Peyer's patch (tissue), 4 donors: ENCODE results near the gene IKZF2. TPM values are rescaled to one million over a fixed set of nuclear protein-coding genes. Genes with fewer than 3 reads are reported as not detected.

ENCODE experiments used
- DNase-seq, 3 donors: peaks; one replicate each; pipeline ENCODE4 v3.0.0-alpha.2; 2017 to 2019
- H3K27ac ChIP-seq, 4 donors: fragments of 200-600 bp; sonication (generic); one replicate each; pipeline ENCODE4 v1.5.1; 2016 to 2019
- H3K27me3 ChIP-seq, 2 donors: fragments of 200-600 bp; sonication (generic); one replicate each; pipeline ENCODE4 v1.5.1; 2019
- H3K36me3 ChIP-seq, 3 donors: fragments of 200-600 bp; sonication (generic); one replicate each; pipeline ENCODE4 v1.5.1; 2016 to 2019
- H3K4me1 ChIP-seq, 4 donors: fragments of 200-600 bp; sonication (generic); one replicate each; pipeline ENCODE4 v1.5.1; 2016 to 2019
- H3K4me3 ChIP-seq, 4 donors: fragments of 200-600 bp; sonication (generic); 1 replicate in 3 of 4; 2 replicates in 1 of 4; pipeline ENCODE4 v1.5.1; 2016 to 2019; ENCODE audit warnings: mild to moderate bottlenecking in 1 of 4
- H3K9me3 ChIP-seq, 4 donors: fragments of 200-600 bp; sonication (generic); one replicate each; pipeline ENCODE4 v1.5.1; 2016 to 2019; ENCODE audit warnings: mild to moderate bottlenecking in 1 of 4
- CTCF ChIP-seq, 6 experiments: fragments of 450-650 bp in 4 of 6; fragments of 200-600 bp in 2 of 6; sonication (generic) in 1 of 6; IDR thresholded peaks; one replicate each; pipeline ENCODE4 v1.5.1; 2017 to 2019; ENCODE audit warnings: antibody characterized with exemption in 6 of 6, mild to moderate bottlenecking in 3 of 6, moderate library complexity in 1 of 6
- POLR2A ChIP-seq, 2 donors: fragments of 450-650 bp; IDR thresholded peaks; one replicate each; pipeline ENCODE4 v1.5.1; 2017; ENCODE audit warnings: antibody characterized with exemption in 2 of 2, mild to moderate bottlenecking in 2 of 2, moderate library complexity in 2 of 2
- total RNA-seq, 4 donors: library from RNA; depleted of rRNA; stranded (reverse); fragments of >200 nt; gene quantifications; one replicate each; pipeline ENCODE4 v1.1.0, GENCODE V29; 2016

Gene IKZF2
- total RNA-seq, 4 donors from 2014 or later, result 4.2 to 8.3 (median 6.1) TPM

GRCh38 chr2:212959471-212960117 lies 191.8 kb downstream of the IKZF2 start:
- no peak overlapping the region for H3K4me3 ChIP-seq
- TF ChIP-seq POLR2A (IDR thresholded peaks at IDR 0.05) (no peak), CTCF (IDR thresholded peaks at IDR 0.05) (no peak)
- no peaks in the 10 kb centered on the region for H3K27me3 ChIP-seq
- DNase-seq, result no peak
- H3K4me1 ChIP-seq, result no peaks in the 10 kb centered on the region
- no peak overlapping the region for H3K27ac ChIP-seq
- no peaks in the 10 kb centered on the region for H3K9me3 ChIP-seq
- no peaks in the 10 kb centered on the region for H3K36me3 ChIP-seq

- DNase-seq, result no peak
- Histone ChIP-seq H3K4me1 (no peaks in the 10 kb centered on the region), H3K27me3 (no peaks in the 10 kb centered on the region), H3K27ac (no peak overlapping the region), H3K9me3 (no peaks in the 10 kb centered on the region), H3K36me3 (no peaks in the 10 kb centered on the region), H3K4me3 (no peak overlapping the region)
- no peak for TF ChIP-seq CTCF (IDR thresholded peaks at IDR 0.05)
- TF ChIP-seq POLR2A (IDR thresholded peaks at IDR 0.05), result no peak
Measured at GRCh38 chr2:212958757-212959295, 192.6 kb downstream of the IKZF2 start.

- no peak for TF ChIP-seq CTCF (IDR thresholded peaks at IDR 0.05)
- no peak for TF ChIP-seq POLR2A (IDR thresholded peaks at IDR 0.05)
- no peak for DNase-seq
- H3K36me3 ChIP-seq, result no peaks in the 10 kb centered on the region
- no peak overlapping the region for H3K4me3 ChIP-seq
- H3K4me1 ChIP-seq, result no peaks in the 10 kb centered on the region
- no peak overlapping the region for H3K27ac ChIP-seq
- H3K27me3 ChIP-seq, result no peaks in the 10 kb centered on the region
- no peaks in the 10 kb centered on the region for H3K9me3 ChIP-seq
Measured at GRCh38 chr2:212958133-212958532, 193.3 kb downstream of the IKZF2 start.

GRCh38 chr2:212957624-212958023 lies 193.8 kb downstream of the IKZF2 start:
- Histone ChIP-seq H3K27me3 (no peaks in the 10 kb centered on the region), H3K4me1 (no peaks in the 10 kb centered on the region), H3K27ac (no peak overlapping the region), H3K4me3 (no peak overlapping the region), H3K9me3 (no peaks in the 10 kb centered on the region), H3K36me3 (no peaks in the 10 kb centered on the region)
- no peak for DNase-seq
- TF ChIP-seq CTCF (IDR thresholded peaks at IDR 0.05), result no peak
- TF ChIP-seq POLR2A (IDR thresholded peaks at IDR 0.05), result no peak

GRCh38 chr2:212956665-212957607 lies 194.5 kb downstream of the IKZF2 start:
- Histone ChIP-seq H3K4me3 (no peak overlapping the region), H3K36me3 (no peaks in the 10 kb centered on the region), H3K27ac (no peak overlapping the region), H3K4me1 (no peaks in the 10 kb centered on the region), H3K27me3 (no peaks in the 10 kb centered on the region), H3K9me3 (no peaks in the 10 kb centered on the region)
- no peak for DNase-seq
- TF ChIP-seq CTCF (IDR thresholded peaks at IDR 0.05) (no peak), POLR2A (IDR thresholded peaks at IDR 0.05) (no peak)
